ENCODE data around the gene PDAP1. TPM values are rescaled to one million over a fixed set of nuclear protein-coding genes. Genes with fewer than 3 reads are reported as not detected.

PDAP1 gene
- total and polyA plus RNA-seq, 9 of the 15 experiments (the other 6 are each of a cell fraction or from before 2014, with no cell fraction given): 10.2 to 315 (median 129) TPM

DNA sequence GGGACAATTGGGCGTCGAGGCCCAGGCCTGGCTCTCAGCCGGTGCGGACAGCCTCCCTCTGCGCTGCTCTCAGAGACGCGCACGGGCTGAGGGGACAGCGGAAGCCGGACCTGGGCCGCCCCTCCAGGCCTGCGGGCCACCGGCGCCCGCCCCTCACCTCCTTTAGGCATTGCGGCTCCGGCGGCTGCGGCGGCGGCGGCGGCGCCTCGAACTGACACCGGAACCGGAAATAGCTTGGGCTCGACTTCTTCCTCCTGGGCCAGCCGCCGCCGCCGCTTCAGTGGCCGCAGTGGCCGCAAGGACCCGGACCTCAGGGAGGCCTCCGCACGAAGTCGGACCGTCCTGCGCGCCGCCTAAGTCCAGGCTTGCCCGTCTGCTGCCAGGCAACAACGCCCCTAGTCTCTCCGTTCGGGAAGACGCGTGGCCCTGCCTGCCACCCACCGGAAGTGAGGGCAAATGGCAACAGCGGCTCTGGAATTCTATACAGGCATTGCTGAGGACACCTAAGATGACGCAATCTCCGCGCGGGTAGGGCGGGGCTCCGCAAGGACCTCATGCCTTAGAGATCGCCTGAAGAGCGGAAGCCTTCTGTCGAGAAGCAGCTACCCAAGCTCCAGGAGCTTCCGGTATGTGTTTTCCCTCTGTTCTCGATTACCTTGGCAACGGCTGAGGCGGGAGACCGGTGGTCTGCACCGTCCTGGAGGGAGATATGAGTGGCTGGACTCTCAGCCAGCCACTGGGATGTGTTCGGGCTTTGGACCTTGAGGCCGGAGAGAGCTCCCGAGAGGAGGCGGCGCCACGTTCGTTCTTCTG lies at the start of gene PDAP1, which contains the start of gene BUD31 (continued):
- TF ChIP-seq, protein P1, sequence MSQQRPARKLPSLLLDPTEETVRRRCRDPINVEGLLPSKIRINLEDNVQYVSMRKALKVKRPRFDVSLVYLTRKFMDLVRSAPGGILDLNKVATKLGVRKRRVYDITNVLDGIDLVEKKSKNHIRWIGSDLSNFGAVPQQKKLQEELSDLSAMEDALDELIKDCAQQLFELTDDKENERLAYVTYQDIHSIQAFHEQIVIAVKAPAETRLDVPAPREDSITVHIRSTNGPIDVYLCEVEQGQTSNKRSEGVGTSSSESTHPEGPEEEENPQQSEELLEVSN (IDR thresholded peaks at IDR 0.05; ENCODE audit: borderline replicate concordance in 1 of 2, extremely low read depth in 1 of 2, insufficient read depth in 1 of 2, insufficient read length in 1 of 2, low read depth in 1 of 2, low read length in 1 of 2, poor library complexity in 1 of 2, severe bottlenecking in 1 of 2): peak; percentile 5 to 10
- TF ChIP-seq, protein P2, sequence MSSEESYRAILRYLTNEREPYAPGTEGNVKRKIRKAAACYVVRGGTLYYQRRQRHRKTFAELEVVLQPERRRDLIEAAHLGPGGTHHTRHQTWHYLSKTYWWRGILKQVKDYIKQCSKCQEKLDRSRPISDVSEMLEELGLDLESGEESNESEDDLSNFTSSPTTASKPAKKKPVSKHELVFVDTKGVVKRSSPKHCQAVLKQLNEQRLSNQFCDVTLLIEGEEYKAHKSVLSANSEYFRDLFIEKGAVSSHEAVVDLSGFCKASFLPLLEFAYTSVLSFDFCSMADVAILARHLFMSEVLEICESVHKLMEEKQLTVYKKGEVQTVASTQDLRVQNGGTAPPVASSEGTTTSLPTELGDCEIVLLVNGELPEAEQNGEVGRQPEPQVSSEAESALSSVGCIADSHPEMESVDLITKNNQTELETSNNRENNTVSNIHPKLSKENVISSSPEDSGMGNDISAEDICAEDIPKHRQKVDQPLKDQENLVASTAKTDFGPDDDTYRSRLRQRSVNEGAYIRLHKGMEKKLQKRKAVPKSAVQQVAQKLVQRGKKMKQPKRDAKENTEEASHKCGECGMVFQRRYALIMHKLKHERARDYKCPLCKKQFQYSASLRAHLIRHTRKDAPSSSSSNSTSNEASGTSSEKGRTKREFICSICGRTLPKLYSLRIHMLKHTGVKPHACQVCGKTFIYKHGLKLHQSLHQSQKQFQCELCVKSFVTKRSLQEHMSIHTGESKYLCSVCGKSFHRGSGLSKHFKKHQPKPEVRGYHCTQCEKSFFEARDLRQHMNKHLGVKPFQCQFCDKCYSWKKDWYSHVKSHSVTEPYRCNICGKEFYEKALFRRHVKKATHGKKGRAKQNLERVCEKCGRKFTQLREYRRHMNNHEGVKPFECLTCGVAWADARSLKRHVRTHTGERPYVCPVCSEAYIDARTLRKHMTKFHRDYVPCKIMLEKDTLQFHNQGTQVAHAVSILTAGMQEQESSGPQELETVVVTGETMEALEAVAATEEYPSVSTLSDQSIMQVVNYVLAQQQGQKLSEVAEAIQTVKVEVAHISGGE (CRISPR knock-in tag; IDR thresholded peaks at IDR 0.05): peak in 2 of 3 experiments; percentile 61 to 91; a peak in 4 of 6 replicates
- TF ChIP-seq NFIC (IDR thresholded peaks at IDR 0.05) (no peak; the same call in 1 of the 2 replicates), NCOR1 (IDR thresholded peaks at IDR 0.05) (peak; percentile 57; the same call in 1 of the 2 replicates), TEAD4 (IDR thresholded peaks at IDR 0.05; ENCODE audit: low read length) (peak; percentile 59), TEAD4 (CRISPR knock-in tag; IDR thresholded peaks at IDR 0.05; ENCODE audit: borderline replicate concordance) (no peak)
- TF ChIP-seq, protein P3, sequence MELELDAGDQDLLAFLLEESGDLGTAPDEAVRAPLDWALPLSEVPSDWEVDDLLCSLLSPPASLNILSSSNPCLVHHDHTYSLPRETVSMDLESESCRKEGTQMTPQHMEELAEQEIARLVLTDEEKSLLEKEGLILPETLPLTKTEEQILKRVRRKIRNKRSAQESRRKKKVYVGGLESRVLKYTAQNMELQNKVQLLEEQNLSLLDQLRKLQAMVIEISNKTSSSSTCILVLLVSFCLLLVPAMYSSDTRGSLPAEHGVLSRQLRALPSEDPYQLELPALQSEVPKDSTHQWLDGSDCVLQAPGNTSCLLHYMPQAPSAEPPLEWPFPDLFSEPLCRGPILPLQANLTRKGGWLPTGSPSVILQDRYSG (tag; conservative IDR thresholded peaks at IDR 0.05; ENCODE audit: low read depth): no peak

Measured in K562 (cell line).